GM19023 (cell line): Measurements from ENCODE around the gene CACNA1I.
"Not testable (repeated sequence)": the region's sequence is repeated elsewhere in the genome, so short reads cannot be mapped to it uniquely, and the experiment has no call there.

Experiments used
- ATAC-seq: cut with Tn5 transposase; IDR thresholded peaks from one replicate; pipeline ENCODE4 v1.9.1; 2021; ENCODE audit warnings: mild to moderate bottlenecking, moderate library complexity; ENCODE audit not compliant: unreplicated experiment

Gene CACNA1I

DNA sequence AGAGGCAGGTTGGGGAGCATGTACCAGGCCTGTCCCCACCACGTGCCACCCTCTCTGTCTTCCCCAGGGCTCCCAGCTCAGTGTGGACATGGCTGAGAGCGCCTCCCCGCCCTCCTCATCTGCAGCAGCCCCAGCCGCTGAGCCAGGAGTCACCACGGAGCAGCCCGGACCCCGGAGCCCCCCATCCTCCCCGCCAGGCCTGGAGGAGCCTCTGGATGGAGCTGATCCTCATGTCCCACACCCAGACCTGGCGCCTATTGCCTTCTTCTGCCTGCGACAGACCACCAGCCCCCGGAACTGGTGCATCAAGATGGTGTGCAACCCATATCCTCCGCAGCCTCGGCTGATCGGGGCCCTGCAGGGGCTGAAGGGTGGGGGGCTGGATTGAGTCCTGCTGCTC is at the start of gene CACNA1I:
CACNA1I (plus strand) TSS at position 89 of the 400 bp plus-strand sequence; CDS start at position 89, 0 bp downstream.
- ATAC-seq, result no peak

- ATAC-seq, result not testable (repeated sequence)
These were observed 49.3 kb upstream of the CACNA1I start for GRCh38 chr22:39521106-39521885.

- not testable (repeated sequence) for ATAC-seq
These were observed 48.5 kb upstream of the CACNA1I start for GRCh38 chr22:39522091-39522490.

DNA sequence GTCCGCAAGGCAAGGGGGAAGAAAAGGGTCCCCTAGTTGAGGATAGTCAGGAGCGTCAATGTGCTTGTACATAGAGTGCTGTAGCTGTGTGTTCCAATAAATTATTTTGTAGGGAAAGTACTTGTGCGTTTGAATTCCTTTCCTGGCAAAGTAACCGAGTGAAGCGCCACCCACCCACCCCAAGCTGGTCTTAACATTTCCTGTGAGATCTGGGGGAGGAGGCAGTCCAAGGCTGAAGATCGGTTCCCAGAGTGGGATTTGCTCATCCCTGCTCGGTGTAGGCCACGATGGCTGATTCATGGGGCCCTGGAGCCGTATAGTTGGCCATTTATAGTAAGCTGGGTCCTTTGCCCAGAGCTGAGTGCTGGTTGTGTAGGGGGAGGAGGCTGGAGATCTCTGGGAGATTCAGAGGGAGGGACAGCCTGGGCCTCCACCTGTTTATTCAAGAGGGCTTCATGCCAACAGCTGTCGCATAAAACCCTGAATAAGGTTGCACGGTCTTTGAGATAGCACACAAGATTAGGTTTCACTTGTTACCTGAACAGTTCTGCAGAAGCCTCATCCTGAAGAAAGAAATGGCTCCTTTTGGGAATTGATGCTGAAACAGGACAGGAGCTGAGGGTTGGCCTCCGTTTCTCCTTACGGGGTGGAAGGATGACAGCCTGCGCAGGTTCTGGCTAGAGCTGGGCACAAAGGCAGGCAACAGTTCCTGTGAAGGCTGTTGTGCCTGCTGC is 47.8 kb upstream of the CACNA1I start:
- no peak for ATAC-seq

GRCh38 chr22:39524089-39524752 is 46.3 kb upstream of the CACNA1I start:
- no peak for ATAC-seq

GRCh38 chr22:39524753-39525657 is 45.5 kb upstream of the CACNA1I start:
- no peak for ATAC-seq

GRCh38 chr22:39525658-39525975 is 44.9 kb upstream of the CACNA1I start:
- ATAC-seq, result no peak

DNA sequence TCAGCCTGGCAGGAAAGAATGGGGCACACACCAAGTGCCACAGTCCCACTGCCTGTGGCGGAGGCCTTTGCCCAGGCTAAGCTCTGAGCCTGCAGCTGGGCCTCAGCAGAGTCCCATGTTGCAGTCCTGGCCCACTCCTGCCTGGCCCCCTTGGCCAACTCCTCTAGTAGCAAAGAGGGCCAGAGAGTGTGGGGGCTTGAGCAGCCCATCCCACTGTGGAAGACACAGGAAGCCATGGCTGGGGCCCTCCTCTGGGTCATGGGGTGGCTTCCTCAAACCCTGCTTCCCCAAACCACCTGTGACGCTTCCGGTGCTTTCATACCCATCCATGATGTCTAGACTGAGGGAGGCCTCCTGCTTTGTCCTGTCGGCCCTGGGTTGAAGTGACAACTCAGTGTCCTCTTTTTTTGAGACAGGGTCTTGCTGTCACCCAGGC is 43.8 kb upstream of the CACNA1I start:
- no peak for ATAC-seq

- ATAC-seq, result no peak
These were observed 43.0 kb upstream of the CACNA1I start for GRCh38 chr22:39527481-39527961.

DNA sequence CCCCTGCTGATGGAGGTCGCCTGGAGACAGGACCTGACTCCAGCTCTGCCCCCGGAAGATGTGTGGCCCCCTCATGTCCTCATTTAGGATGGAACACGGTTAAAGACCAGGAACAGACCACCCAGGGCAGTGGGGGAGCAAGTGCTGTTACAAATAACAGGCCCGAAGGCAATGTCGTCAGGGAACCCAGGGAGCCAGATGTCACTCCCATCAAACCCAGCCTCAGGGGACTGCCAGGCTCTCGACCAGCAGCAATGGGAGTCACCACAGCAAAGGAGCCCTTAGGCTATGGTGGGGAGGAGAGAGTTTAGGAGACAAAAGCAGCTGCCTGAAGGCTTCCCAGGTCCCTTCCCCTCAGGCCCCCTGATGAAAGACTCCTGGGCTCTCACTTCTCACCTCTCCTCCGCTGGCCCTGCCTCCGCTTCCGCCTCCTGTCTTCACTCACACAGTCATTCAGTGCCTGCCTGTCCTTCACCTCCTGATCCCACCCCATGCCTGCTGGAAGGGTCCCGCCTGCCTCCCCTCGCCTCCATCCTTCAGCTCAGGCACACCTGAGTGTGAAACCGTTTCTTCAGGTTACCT is 42.4 kb upstream of the CACNA1I start:
- no peak for ATAC-seq

- ATAC-seq, result no peak
These were observed 41.7 kb upstream of the CACNA1I start for GRCh38 chr22:39528681-39529486.

GRCh38 chr22:39529487-39529851 is 41.1 kb upstream of the CACNA1I start:
- ATAC-seq, result no peak

GRCh38 chr22:39530116-39530515 is 40.4 kb upstream of the CACNA1I start:
- ATAC-seq, result no peak

GRCh38 chr22:39530692-39531331 is 39.7 kb upstream of the CACNA1I start:
- ATAC-seq, result no peak

GRCh38 chr22:39532215-39533073 is 38.1 kb upstream of the CACNA1I start, which contains the start of gene RPS19BP1:
Gene RPS19BP1, minus strand, starts transcription at chr22:39532748. Its CDS starts 10 bp downstream, at chr22:39532738.
- peak; percentile 80 for ATAC-seq

GRCh38 chr22:39534092-39534506 is 36.5 kb upstream of the CACNA1I start:
- ATAC-seq, result no peak

DNA sequence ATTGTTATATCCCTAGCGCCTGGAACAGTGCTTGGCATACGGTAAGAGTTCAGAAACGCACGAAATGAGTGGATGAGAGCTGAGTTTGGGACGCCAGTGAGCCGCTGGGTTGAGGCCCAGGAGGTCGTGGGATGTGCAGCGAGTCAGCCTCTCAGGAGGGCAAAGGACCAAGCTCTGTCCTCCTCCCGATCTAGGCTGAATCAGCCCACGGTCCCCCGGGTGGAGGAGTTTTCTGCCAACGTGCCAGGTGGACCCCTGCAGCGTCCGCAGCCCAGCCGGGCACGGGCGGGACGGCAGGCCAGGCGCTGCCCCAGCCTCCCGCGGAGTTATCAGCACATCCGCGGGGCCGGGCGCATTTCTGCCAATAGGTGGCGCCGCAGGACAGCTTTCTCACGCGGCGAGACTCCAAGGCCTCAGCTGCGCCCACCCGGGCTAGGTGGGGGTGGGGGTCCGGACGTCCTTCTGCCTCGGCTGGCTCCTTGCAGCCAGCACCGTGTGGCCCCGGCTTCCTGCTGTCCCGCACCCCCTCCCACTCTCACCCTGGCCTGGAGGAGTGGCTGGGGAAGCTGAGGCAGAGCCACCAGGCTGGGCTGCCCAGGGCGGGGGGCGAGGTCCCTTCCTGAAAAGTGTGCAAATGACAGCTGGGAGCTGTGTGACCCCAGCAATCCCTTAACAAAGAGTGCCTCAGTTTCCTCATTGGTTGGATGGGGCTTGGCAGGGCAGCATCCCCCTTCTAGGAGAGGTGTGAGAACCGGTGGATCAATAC is 35.8 kb upstream of the CACNA1I start:
- no peak for ATAC-seq
